HG03442 (cell line): ENCODE measurements around the gene PCNX2.

Source experiments
- ATAC-seq: cut with Tn5 transposase; IDR thresholded peaks from one replicate; pipeline ENCODE4 v1.9.1; 2021; ENCODE audit warnings: mild to moderate bottlenecking, moderate library complexity; ENCODE audit not compliant: unreplicated experiment

PCNX2 gene

DNA sequence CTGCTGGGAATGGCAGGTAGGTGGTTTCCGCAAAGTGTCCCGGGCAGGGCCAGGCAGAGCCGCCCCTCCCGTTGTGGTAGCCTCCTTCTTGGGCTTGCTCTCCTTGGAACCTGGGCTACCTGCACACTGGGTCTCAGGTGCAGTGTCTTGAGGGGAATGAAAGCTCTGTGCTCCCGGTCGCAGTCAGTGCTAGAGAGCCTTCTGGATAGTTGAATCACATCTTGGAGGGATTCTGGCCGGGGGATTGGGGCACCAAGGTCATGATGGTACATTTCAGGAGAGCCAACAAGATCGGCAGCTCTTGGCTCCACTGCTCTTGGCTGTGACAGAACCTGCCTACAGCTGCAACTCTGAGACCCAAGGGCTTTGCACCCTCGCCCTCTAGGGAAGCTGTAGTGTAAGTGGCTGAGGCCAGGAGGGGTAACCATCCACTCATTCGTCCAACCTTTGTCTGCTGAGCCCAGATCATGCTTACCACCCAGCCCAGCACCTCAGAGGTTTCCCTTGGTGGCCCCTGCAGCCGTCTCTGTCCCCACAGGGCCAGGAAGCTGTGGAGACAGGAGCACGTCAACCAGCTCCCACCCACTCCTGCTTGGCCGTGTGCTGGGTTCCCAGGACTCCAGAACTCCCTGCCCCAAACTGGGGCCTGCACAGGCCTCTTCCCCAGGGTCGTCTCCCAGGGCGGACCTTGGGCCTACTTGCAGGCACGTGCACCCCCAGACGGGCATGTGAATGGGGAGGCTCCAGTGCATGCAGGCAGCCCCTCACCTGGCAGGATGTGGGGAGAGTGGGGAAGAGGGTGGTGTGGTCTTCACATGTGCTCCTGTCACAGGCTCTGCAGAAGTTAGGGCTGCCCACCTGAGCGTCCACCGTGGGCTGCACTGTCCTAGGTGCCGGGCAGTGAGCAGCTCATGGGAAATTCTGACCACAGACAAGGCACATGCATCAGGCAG, 305.1 kb downstream of the PCNX2 start:
- ATAC-seq = no peak

DNA sequence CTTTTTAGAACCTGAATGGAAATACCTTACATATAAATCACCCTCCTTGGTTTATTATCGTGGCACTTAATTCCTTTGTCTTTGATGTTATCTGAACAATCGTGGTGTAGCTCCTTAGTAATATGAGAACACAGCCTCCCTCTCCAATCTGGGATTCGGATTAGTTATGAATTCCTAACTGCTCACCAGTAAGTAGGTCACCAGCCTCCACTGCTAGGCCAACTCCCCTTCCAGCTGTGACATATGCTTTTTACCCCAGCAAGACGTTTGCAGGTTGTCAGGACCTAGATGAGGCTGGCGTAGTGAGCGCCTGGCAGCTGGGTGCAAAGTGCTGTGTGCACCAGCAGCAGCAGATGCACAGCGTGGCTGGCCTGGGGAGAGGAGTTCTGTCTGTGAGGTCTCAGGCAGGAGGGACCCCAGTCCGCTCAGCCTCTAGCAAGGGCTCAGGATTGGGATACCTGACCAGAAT, 306.9 kb downstream of the PCNX2 start:
- ATAC-seq = no peak

DNA sequence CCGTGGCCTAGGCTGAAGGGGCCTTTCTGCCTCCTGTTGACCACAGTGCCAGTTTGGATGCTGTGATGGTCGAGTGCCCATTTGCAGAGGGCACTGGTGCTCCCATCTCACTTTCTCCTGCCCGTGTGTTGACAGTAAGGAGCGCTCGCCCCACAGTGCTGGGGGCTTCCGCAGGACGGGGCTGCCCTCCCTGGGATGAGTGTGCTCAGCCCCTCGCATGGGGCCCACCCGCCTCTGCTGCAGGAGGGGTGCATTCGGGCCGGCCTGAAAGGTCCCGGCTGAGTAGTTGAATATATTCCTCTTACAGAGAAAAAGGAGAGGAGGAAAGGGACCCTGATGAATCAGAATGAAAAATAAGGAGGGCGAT, 307.8 kb downstream of the PCNX2 start:
- ATAC-seq = no peak

DNA sequence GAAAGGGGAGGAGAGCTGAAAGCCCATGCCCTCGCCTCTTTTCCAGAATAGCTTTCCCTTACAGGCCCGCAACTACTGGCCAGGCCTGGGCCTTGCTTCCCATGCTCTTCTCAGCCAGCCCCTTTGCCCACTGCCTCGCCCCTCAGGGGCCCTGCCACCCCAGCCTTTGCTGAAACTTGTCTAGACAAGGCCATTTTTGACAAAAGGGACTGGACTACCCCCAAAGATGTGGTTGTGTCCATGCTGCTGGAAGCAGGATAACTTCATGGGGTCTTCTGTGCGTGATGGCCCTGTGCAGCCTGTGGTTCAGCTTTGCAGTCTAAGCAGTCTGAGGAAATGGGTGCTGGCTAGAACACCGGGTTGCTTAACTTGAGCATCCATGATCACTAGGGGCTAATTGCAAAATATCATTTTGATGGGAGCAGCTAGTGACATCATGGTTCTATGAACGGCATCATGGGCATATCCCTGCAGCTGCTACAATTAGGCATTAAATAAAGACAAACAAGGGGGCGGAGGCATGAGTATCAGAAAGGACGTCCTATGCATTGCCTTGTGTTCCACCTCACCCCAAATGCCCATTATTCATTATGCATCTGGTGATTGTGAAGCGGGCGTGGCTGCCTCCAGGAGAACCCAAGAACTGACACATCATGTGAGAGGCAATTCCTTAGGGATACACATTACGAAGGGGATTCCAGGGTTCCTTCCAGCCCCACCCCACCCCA, 308.3 kb downstream of the PCNX2 start:
- ATAC-seq = no peak

DNA sequence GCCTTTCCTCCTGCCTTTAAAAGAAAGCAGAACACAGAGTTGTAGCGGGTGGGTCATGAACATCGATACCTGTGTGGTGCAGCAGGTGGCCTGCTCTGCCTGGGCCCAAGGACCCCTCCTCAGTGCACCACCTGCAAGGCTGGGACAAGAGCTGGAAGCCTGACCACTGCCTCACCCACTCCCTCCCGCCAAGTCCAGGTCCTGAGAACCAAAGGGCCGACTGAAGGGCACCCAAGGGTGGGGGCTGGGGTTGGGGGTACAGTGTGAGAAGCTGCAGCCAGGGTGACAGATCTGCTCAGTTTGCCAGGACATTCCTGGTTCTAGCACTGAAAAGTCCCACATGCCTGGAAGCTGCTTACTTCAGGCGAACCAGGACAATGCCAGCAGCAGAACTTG, 309.0 kb downstream of the PCNX2 start:
- ATAC-seq = no peak

DNA sequence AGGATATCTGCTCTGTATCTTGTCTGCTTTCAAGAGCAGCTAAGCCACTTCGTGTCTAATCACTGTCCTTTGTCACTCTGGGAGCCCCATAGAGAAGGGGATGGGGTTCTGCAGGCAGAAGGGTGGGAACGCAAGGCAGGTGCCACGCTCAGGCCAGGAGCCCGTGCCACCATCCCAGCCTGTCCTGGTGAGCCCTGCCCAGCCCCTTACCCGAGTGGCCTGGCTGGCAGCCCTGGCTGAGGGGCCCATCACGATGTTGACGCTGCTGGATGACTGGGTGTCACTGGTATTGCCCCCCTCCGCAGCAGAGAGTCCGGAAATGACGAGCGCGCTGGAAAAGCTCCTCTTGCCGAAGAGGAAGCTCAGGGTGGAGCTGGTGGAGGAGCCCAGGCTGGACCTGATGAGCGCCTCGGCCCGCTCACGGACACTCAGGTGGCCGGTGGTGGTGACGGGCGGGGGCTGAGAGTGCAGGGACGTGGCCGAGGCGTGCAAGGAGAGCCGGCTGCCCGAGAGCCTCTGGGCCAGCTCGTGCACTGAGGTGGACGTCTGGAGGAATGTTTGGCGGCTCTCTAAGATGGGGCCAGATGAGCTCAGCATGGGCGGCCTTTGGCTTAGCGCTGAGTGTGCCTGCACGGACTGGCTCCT, 309.5 kb downstream of the PCNX2 start:
- ATAC-seq = no peak

DNA sequence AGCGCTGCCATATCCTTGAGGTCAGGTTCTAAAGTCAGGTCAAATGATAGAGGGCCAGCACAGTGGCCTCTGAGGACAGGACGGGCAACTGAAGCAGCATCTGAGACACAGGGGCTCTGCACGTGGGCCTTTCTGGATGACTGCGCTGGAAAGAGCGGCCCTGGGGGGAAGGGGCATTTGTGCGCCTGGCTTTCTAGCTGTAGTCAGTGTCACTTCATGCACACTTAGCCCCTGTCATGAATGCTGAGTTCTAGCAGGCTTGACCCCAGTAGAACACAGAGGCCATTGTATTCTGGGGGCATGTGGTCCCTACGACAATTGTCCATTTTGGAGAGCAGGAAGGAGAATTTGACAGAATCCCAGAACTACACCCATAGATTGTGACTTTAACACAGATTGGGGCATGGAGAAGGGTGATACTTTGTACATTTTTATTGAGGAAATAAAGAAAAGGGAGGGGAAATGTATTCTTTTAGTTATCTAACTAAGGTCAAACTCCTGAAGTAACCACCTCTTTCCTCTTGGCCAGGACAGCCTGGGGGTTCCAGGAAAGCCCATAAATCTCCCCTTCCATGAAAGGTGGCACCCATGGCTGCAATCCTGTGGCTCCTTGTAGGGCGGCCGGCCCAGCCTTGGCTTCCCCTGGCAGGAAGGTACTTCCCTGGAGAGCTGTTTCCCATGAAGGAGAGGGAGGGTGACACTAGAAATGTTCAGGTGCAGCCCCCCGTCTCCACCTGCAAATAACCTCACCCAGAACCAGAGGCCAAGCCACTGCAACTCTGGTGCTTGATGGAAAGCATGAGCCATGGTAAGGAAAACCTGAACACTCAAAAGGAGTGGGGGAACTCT, 310.7 kb downstream of the PCNX2 start:
- ATAC-seq = no peak

DNA sequence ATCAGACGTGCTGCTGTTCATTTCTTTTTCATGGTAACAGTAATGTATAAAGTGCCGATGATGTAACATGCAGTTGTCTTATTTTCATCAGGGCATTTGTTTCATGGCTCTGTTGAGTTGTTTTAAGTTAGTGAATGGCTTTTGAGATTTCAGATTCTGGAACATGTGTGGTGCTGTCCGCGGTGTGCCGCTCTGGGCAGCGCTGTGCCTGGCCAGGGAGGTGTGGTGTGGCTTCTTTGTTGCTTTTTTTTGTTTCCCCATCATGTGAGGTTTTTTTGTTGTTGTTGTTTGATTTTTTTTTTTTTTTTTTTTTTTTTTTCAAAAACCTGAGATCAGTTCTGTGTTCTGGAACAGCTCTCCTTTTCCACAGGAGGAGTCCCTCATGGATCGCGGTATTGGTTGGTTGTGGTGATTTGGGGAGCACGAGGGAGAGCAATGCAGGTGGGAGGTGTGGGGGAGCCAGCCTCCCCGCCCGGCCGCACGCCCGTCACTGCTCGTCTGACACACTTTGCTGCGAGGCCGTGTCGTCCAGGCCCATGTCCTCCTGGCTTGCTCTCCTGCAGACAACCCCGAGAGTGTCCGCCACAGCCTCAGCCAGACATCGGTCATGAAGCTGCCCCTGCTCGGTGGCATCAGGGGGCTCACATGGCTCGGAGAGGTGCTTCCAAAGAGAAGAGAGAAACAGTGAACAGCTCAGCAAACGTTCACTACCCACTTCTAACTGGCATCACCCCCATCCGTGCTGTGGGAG, 311.5 kb downstream of the PCNX2 start:
- ATAC-seq = no peak

DNA sequence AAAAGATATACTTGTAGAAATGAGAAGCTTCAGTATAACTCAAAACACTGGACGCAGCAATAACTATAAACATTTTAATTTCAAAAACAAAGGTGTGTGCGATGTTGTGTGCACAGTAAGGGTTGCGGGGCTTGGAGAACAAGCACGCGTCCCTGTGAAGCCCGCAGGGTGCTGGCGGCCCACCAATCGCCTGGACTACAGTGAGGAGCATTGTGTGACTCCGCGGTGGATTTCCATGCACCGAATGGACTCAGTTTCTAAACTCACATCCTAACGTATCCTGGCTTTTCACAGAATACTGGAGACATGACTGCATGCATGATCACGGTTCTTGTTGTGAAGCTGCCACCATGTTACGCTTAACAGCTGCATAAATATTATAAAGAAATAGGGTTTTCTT, 312.1 kb downstream of the PCNX2 start:
- no peak for ATAC-seq

DNA sequence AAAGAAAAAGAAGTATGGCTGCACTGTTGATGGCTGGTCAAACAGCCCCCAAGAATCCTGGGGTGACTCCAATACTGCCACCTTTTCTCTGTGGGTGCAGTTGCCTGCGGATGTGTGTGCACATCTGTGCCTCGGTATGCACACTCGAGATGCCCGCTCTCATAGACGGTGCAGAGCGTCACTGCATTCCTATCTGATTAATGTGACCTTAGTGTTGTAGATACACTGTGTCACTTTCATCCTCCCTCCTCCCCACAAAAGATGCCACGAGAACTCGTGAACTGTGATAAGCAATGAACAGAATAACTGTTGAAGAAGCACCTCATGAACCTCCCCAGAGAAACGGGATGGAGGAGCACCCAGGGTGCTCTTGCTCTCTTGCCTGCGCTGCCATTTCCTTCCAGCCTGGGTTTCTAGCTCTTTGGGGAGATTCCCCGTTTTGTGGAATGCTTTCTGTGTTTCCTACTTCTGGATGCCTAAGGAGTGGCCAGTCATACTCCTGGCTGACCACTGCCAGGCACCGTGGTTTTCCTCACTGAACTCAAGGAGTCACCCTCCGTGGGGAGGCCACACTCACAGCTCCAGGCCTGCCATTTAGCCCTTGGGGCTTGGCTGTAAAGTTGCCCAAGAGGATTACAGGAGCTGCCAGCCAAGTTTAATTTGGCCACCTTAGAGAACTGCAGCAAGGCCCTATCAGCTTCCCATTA, 313.1 kb downstream of the PCNX2 start:
- no peak for ATAC-seq

DNA sequence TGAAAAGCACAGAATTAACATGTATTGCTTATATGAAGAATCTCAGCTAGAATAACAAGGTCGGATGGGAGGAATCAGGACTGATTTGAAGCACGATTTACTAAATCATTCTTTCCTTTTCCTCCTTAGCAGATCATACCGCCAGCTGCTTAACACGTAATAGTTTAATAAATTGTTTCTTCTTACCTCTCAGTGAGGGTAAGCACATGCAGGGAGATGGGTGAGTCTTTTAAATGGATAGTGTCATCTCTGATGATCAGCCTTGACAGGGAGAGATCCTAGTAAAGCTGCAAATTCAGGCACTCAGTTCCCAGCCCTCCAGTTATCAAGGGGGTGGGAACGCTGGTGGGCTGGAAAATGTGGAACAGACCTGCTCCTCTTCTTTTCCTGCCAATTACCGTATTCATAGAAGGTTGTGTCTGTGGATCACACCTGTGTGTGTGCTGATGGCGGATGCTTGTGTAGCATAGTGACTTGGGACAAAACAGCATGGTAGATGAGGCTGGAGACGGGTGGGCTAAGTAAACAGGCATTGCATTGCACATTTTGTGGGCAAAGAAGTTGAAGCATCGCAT, 314.5 kb downstream of the PCNX2 start:
- no peak for ATAC-seq

DNA sequence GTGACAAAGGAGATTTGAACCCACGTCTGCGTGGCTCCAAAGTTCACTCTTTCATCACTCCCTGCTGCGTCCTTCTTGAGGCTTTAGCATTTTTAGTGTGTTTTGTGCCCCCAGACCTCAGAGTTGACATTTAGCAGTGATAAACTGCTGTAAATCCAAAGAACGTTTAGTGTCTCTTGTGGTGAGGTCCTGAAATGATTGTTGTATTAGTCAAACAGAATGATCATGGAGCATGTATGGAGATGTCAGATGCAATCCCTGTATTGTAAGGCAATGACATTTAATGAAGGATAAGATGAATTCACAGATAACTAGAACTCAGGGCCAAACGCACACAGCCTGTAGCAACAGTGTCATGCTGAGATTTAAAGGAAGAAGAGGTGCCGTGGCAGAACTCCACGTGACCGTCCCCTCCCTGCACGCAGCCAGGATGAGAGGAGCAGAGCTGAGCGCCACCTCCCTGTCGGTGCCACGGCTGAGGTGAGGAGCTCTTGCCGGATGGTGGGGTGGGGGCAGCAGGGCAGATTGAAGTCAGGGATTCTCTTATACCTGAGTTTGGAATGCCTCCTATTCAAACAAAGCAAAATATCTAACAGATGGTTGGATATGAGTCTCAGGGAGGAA, 315.1 kb downstream of the PCNX2 start:
- ATAC-seq = no peak

DNA sequence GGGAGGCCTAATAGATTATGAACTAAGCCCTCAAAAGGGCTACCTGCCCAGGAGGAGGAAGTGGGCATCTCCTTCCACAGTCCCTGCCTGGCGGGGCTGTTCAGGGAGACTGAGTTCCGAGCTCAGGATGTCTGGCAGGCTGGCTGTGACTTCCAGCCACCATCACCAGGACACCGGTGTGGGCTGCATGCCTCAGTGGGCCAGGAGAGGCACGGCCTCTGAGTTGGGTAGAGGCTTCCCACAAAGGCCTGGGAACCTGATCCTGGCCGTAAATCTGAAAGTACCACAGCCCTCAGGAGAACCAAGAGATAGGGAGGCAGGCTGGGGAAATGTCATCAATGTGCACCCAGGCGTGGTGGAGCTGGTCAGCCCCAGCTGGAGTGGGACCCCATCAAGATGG, 316.0 kb downstream of the PCNX2 start:
- no peak for ATAC-seq

DNA sequence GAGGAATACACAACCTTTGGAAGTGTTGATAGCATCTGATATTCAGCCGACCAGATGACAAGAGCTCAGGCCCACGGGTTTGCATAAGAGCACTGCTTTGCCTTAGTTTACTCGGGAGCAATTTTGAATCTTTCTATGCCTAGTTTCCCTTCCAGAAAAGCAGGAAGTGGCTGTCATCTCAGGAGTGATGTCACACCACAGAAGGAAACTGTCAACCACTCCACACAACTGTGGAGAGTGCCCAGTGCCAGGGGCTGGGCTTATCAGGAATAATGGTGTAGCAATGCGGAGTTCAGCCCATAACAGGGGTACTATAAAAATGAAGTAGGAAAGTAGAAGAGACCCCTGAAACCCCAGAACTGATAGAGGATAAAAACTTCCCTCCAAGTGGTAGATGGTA, 316.7 kb downstream of the PCNX2 start:
- ATAC-seq = no peak

DNA sequence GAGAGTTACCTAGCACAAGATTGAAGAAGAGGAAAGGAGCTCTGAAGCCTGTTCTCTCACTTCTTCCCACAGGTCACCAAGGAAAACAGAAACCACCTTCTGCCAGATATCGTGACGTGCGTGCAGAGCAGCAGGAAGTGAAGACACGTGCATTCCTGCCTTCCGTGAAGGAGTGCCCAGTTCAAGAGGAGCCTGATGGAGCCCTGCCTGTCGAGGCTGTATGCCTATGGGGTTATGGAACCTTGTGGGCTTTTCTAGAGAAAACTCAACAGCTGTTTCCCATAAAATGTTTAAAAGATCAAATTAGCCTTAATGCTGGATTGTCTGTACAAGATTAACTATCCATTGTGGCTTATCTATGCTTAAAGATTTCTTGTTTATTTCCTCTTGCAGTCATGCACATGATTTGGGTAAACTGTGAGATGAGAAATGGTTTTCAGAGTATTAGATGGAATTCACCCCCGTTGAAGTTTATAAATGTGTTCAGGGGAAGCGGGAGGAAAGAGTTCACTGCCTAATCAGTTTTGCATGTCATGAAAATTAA, 317.4 kb downstream of the PCNX2 start:
- ATAC-seq = no peak

DNA sequence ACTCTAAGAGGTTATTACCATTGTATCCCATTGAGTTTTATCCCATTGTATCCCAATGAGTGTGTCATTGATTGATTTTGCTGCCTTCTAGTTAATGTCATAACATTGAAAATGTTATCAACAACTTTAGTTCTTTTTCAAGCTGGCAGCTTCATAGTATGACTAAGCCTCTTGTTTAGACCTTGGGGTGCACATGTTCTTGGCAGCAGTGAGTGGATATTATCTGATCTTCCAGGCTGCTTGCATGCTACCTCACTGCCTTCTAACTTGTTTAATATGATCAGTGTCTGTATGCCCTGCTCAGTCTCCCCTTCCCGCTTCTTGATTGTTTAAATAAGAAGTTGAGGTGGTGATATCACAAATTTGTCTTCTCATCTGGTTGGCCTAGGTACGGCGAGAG, 320.6 kb downstream of the PCNX2 start:
- no peak for ATAC-seq

DNA sequence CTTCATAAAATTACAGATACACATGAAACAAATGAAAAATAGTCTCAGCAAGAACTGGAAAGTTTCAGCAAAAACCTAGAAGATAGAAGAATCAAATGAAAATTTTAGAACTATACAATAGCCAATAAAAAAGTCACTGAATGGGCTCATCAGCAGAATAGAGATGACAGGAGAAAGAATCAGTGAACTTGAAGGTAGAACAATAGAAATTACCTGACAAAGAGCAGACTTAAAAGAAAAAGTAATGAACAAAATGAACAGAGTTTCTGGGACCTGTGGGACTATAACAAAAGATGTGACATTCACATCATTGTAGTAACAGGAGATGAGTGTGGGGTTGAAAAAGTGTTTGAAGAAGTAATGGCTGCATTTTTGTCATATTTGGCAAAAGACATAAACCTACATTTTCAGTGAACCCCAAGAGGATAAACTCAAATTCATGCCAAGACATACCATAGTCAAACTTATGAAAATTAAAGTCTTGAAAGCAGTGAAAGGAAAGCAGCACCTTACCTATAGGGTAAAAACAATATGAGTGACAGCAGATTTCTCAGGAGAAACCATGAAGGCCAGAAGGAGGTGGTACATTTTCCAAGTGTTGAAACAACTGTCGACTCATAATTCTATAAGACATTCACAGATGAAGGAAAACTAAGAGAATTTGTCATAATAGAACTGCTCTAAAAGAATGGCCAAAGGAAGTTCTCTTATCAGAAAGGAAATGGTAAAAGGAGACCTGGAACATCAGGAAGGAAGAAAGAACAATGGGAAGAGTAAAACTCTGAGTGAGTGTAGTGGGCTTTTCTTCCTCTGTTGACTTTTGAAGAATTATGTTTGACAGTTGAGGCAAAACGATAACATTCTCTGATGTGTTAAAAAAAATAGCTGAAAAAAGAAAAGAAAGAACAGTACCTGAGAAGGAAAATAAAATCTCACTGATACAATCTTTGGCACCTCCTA, 321.6 kb downstream of the PCNX2 start:
- no peak for ATAC-seq
